HepG2 (cell line): ENCODE results near the gene OSBPL1A.

Experiments
- CBX5 ChIP-seq: sonication (generic); formaldehyde crosslinking; IDR thresholded peaks from 2 replicates; pipeline ENCODE4 v1.4.0; 2020; ENCODE audit warnings: missing genetic modification reagents, borderline replicate concordance
- CENPX ChIP-seq: sonication (generic); formaldehyde crosslinking; IDR thresholded peaks from 2 replicates; pipeline ENCODE4 v1.9.0; 2021; ENCODE audit warnings: mild to moderate bottlenecking, missing genetic modification reagents, moderate library complexity
- EED ChIP-seq: sonication (generic); formaldehyde crosslinking; IDR thresholded peaks from 2 replicates; pipeline ENCODE4 v1.5.0; 2020; ENCODE audit warnings: mild to moderate bottlenecking, missing genetic modification reagents
- HMG20A ChIP-seq: IDR thresholded peaks from 2 replicates; pipeline ENCODE4 v1.6.1; 2016; ENCODE audit warnings: borderline replicate concordance
- NR2F6 ChIP-seq, 2 experiments: IDR thresholded peaks; 2 replicates each; pipeline ENCODE4 v1.6.1; 2016; ENCODE audit warnings: antibody characterized with exemption in 1 of 2, mild to moderate bottlenecking in 1 of 2
- SETDB1 ChIP-seq: sonication (generic); formaldehyde crosslinking; IDR thresholded peaks from 2 replicates; pipeline ENCODE4 v1.5.1; 2020; ENCODE audit warnings: missing genetic modification reagents, mild to moderate bottlenecking, borderline replicate concordance
- ZFP37 ChIP-seq: sonication (generic); formaldehyde crosslinking; IDR thresholded peaks from 2 replicates; pipeline ENCODE4 v1.4.0; 2020; ENCODE audit warnings: missing genetic modification reagents, borderline replicate concordance
- ZKSCAN5 ChIP-seq: sonication (generic); formaldehyde crosslinking; IDR thresholded peaks from 2 replicates; pipeline ENCODE4 v1.5.1; 2020; ENCODE audit warnings: mild to moderate bottlenecking, missing genetic modification reagents
- ZKSCAN8 ChIP-seq: IDR thresholded peaks from 2 replicates; pipeline ENCODE4 v1.6.1; 2016; ENCODE audit warnings: borderline replicate concordance, missing genetic modification reagents, missing compliant biosample characterization
- ZNF780A ChIP-seq: sonication (generic); formaldehyde crosslinking; IDR thresholded peaks from 2 replicates; pipeline ENCODE4 v1.8.0; 2022; ENCODE audit warnings: mild to moderate bottlenecking, missing genetic modification reagents, moderate library complexity
- TF ChIP-seq, protein P1 (sequence below): IDR thresholded peaks from 2 replicates; pipeline ENCODE4 v1.6.1; 2012; ENCODE audit warnings: inconsistent platforms
- TF ChIP-seq, protein P2 (sequence below): conservative IDR thresholded peaks from 2 replicates; pipeline ENCODE4 v1.6.1; 2018; ENCODE audit warnings: missing genetic modification reagents

DNA sequence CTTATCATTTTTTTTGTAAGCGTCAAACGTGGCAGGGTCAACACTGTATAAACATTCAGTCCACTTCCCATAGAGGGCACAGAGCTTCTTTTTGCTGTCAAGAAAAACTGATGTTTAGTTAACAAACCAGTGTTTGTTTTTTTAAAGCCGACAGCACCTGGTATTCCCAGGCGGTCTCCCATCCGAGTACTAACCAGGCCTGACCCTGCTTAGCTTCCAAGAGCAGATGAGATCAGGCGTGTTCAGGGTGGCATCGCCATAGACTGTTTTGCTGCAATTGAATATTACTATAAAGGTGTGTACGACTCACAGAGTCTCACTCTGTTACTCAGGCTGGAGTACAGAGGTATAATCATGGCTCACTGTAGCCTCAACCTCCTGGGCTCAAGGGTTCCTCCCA is 227.3 kb downstream of the OSBPL1A start:
- TF ChIP-seq CENPX: no peak
- TF ChIP-seq ZNF780A (CRISPR knock-in tag): no peak
- TF ChIP-seq NR2F6 (IDR thresholded peaks at IDR 0.05): no peak
- TF ChIP-seq NR2F6 (CRISPR knock-in tag; IDR thresholded peaks at IDR 0.05): no peak
- TF ChIP-seq SETDB1 (CRISPR knock-in tag): no peak
- no peak for TF ChIP-seq EED (CRISPR knock-in tag)
- no peak for TF ChIP-seq ZKSCAN5
- TF ChIP-seq ZFP37 (CRISPR knock-in tag): no peak
- TF ChIP-seq, protein P1, sequence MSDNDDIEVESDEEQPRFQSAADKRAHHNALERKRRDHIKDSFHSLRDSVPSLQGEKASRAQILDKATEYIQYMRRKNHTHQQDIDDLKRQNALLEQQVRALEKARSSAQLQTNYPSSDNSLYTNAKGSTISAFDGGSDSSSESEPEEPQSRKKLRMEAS: no peak
- TF ChIP-seq CBX5: no peak
- TF ChIP-seq HMG20A (CRISPR knock-in tag): no peak
- TF ChIP-seq, protein P2, sequence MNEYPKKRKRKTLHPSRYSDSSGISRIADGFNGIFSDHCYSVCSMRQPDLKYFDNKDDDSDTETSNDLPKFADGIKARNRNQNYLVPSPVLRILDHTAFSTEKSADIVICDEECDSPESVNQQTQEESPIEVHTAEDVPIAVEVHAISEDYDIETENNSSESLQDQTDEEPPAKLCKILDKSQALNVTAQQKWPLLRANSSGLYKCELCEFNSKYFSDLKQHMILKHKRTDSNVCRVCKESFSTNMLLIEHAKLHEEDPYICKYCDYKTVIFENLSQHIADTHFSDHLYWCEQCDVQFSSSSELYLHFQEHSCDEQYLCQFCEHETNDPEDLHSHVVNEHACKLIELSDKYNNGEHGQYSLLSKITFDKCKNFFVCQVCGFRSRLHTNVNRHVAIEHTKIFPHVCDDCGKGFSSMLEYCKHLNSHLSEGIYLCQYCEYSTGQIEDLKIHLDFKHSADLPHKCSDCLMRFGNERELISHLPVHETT (CRISPR knock-in tag): no peak
- no peak for TF ChIP-seq ZKSCAN8 (CRISPR knock-in tag)
